Measurements from ENCODE around the gene LRFN4. TPM values are rescaled to one million over a fixed set of nuclear protein-coding genes. Genes with fewer than 3 reads are reported as not detected.
"Not testable (repeated sequence)": the region's sequence is repeated elsewhere in the genome, so short reads cannot be mapped to it uniquely, and the experiment has no call there.

Gene LRFN4
- total RNA-seq (2014; rRNA removed; shearing (Covaris generic)), result 67.7 and 77.1 TPM in 2 replicates
- 54.7 and 66.3 TPM in 2 replicates for polyA plus RNA-seq (2015; cell fraction: cytosol; rRNA removed)
- 68.7 and 78.9 TPM in 2 replicates for polyA plus RNA-seq (2015; cell fraction: nucleus; rRNA removed)

DNA sequence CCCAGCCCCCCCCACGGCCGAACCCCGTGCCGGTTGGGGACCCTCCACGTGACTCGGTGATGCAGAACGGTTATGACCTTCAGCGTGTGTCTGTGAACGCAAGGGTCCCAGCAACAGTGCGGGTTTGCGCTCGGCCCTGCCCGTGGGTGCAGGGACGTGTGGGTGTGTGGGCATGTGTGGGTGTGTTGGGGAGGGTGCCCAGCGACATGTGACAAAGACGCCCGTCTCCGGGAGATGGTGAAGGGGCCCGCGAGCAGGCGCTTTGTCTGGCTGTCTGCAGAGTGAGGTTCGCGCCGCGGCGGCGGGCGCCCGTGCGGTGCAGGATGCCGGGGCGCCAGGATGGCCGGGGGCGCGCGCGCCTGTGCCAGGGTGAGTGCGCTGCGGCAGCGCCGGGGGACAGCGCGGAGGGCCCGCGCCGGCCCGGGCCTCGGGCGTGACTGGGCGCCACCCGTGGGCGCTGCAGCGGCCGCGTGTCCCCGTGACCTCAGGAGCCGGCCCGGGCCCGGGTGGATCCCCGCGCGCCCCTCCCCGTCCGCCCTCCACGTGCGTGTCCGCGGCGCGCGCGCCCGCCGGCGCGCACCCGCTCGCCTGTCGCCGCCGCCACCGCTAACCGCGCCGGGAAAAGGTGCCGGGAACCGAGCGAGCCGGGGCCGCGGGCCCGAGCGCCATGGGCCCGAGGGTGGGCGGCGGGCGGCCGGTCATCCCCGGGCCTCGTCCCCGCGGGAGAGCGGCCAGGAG, at the start of gene LRFN4:
LRFN4 (plus strand) TSS at position 569 of the 738 bp plus-strand sequence. CDS start 681 bp downstream, outside the sequence.
- DNase-seq (ENCODE audit: low read depth), result no peak

DNA sequence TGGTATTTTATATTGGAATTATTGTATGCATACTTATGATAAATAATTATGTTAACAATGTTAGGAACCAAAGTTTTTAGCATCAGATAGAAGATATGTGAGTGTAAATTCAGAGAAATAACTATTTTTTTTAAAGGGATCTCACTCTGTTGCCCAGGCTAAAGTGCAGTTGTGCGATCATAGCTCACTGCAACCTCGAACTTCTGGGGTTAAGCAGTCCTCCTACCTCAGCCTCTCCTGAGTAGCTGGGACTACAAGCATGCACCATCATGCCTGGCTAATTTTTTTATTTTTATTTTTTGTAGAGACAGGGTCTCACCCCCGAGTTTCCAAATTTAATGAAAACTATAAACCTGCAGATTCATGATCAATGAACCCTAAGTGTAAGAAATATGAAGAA, 47.3 kb upstream of the LRFN4 start:
- DNase-seq (ENCODE audit: low read depth), result no peak

DNA sequence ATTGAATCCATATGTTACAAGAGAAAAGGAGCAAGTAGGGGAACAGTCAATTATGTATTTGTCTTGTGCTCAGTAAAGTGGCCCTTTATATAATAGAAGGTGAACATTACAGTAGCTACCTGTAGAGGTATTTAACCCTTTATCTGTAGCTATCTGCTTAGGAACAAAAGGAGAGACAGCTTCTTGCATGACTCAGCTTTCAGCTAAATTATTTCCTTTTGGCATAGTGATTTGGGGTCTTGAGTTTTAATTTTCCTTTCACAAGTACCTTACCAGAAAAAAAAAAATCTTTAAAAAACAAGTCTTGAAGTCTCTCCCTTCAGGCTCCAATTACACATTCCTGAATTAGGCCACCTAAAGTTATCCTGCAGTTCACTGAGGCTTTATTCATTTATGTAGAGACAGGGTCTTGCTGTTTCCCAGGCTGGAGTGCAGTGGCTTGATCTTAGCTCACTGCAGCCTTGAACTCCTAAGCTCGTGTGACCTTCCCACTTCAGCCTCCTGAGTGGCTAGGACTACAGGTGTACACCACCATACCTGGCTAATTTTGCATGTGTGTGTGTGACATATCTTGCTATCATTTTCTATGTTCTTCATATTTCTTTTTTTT, 46.2 kb upstream of the LRFN4 start:
- no peak for DNase-seq (ENCODE audit: low read depth)

DNA sequence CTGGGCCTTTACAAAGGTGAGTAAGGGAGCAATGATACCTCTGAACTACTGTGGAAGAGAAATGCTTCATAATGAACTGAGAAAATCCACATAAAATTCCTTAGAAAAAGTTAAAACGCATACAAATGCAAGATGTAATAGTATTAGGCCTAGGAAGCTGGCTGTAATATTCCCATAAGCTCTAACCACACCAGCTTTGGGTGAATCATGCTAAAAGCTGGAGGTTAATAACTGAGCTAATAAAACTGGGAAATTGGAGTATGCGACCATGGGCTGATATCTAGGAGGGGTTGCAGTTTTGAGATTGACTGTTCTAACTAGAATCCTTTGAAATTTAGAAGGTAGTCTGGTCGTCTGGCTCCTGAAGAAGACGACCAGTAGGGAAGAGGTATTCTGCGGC, 42.2 kb upstream of the LRFN4 start:
- no peak for DNase-seq (ENCODE audit: low read depth)

DNA sequence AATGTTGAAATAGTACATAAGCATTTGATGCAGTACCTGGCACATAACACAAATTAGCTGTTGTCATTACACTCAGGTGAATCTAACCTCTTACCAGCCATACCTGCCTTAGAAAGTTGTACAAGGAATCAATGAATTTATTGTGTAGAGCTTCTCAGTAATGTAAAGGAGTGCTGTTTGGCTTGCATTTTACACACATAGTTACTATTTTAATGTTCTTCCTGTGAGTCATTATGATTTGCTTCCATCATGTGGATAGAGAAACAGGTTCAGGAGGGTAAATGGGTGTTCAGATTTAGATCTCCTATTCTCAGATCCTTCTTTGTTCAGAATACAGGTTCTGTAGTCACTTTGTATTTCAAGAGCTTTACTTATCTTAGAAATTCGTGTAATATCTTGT, 41.2 kb upstream of the LRFN4 start:
- DNase-seq (ENCODE audit: low read depth), result peak; percentile 57

DNA sequence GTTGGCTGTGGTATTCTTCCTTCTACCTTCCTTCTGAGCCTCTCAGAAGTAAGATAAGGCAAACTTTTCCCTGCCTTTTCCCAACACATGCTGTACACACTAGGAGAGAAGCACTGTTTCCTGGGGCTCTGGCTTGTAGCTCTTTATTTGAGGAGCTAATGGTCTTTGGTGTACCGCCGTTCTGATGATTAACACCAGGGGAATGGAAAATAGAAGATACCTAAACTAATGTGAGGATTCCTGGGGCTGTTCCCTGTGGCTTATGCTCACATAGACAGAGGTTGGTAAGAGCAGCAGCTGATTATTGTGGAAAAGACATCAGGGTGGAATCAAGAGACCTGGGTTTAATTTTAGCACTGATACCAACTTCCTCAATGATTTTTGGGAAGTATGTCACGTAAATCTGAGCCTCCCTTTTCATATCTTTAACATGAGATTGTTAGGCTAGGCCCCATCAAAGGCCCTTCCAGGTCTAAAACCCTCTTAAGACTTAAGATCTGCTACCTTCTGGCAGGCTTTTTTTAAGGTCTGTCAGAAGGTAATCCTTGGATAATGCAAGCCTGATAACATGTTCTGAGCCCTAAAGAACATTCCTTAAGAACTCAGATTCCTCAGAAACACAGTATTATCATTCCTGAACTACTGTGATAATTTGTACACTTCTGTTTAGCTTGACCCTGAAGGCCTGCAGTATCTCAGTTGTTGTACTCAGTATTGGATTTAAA, 38.5 kb upstream of the LRFN4 start:
- DNase-seq (ENCODE audit: low read depth), result no peak

DNA sequence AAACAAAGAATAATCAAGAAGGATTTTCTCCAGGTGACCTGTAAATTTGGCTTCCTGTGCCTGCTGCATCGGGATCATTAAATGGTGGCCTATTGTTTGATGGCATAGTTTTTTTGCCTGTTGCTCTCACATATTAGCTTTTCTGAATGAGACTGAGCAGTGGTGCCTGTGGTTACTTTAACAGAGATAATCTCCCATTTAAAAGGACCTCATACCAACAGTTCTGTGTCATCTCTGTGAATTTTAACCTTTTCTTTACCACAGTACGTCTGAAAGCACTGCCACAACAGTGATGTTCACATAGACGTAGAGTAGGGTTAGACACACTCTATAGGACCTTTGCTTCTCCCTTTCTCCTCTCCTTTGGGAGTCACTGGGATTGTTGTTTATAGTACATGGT, 36.5 kb upstream of the LRFN4 start:
- no peak for DNase-seq (ENCODE audit: low read depth)

DNA sequence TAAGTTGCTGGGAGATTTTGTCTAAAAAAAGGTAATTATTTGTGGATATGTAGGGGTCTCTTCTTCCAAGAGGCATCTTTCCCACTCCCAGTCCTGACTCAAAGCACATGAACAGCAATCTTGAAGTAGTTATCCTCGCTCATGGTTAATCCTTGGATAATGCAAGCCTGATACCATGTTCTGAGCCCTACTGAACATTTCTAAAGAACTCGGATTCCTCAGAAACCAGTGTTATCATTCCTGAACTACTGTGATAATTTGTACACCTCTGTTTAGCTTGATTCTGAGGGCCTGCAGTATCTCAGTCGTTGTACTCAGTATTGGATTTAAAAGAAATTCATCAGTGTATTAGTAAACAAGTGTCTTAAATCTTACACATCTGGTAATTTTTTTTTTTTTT, 36.0 kb upstream of the LRFN4 start:
- DNase-seq (ENCODE audit: low read depth), result no peak

DNA sequence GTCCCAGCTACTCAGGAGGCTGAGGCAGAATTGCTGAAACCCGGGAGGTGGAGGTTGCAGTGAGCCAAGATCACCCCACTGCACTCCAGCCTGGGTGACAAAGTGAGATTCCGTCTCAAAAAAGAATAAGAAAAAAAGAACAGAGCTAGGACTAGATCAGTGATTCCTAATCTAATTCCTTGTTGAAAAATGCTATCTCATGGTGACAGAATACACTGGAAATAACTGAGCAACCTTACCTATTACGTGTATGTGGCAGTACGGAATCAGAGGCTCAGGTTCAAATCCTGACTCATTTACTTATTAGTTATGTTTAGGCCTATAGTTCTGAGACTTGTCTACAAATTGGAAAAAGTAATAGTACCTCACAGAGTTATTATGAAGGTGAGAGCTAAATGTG, 33.2 kb upstream of the LRFN4 start:
- DNase-seq (ENCODE audit: low read depth), result no peak

DNA sequence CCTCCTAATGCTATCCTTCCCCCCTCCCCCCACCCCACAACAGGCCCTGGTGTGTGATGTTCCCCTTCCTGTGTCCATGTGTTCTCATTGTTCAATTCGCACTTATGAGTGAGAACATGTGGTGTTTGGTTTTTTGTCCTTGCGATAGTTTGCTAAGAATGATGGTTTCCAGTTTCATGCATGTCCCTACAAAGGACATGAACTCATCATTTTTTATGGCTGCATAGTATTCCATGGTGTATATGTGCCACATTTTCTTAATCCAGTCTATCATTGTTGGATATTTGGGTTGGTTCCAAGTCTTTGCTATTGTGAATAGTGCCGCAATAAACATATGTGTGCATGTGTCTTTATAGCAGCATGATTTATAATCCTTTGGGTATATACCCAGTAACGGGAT, 32.3 kb upstream of the LRFN4 start:
- not testable (repeated sequence) for DNase-seq (ENCODE audit: low read depth)

DNA sequence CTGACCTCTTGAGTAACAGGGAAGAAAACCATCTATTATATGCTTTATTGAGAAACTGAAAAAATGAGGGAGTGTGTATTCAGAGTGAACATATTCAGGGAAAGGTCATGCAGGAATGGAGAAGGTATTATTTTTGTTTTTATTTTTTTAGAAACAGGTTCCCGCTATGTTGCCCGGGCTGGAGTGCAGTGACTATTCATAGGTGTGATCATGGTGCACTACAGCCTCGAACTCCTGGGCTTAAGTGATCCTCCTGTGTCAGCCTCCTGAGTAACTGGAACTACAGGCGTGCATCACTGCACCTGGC, 22.4 kb upstream of the LRFN4 start:
- no peak for DNase-seq (ENCODE audit: low read depth)

DNA sequence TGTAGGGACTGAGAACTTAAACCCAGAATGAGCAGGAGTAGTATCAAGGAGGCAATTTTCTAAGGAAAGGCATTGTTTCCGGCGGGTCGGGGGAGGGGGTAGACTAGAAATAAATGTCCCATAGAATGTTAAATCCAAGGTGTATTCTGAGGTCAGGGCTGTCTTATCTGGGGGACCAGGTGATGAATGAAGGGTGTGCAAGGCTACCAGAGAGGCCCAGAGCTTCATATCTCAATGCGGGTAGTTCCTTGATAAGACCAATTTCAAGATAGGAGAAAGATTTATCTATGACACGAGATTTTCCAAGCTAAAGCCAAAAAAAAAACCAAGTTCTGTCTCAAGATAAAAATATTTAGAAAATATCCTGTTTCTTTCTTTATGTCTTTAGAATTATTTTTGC, 21.9 kb upstream of the LRFN4 start:
- no peak for DNase-seq (ENCODE audit: low read depth)

DNA sequence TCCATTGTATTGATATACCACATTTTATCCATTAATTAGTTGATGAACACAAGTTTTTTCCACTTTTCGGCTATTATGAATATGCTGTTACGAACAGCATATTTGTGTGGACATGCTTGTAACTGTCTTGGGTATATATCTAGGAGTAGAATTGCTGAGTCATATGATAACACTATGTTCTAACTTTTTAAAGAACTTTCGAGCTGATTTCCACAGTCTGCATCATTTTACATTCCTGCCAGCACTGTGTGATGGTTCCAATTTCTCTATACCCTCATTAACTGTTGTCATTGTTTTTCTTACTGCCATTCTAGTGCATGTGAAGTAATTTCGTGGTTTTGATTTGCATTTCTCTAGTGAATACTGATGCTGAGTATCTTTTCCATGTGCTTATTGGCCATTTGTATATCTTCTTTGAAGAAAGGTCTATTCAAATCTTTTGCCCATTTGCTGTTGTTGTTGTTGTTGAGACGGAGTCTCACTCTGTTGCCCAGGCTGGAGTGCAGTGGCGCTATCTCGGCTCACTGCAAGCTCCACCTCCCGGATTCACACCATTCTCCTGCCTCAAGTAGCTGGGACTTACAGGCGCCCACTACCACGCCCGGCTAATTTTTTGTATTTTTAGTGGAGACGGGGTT, 21.0 kb upstream of the LRFN4 start:
- DNase-seq (ENCODE audit: low read depth), result no peak

DNA sequence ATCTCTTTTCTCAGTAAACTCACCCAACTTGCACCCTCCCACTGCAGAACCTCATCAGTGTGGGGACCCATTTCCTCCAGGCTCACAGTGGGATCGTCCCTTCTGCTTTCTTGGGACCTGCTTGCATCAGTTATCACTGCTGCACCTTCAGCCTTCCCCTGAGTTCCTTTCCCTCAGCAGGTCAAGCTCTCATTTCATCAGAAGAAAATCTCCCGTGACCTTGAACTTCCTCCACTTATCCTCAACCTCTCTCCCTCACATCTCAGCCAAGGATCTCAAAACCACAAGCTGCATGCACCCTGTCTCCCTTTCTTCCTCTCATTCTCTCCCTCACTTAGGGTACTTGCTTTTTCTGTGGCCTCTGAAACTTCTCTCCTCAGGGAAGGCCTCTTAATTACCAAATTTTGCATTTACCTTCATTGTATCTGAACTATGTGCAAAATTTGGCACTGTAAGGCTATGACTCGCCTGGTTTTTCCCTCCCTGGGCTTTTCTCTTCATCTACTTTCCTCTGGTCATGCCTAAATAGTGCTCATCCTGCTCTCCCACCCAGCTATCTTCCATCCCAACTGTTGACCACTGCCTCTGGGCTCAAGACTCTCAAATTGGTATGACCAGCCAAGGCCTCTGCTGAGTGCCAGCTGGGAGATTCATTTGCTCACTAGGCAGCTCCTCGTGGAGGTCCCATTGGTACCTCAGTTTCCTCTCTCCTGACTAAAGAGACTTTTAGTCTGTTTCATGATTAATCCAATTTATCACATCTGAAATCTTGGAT, 16.4 kb upstream of the LRFN4 start:
- DNase-seq (ENCODE audit: low read depth), result no peak

DNA sequence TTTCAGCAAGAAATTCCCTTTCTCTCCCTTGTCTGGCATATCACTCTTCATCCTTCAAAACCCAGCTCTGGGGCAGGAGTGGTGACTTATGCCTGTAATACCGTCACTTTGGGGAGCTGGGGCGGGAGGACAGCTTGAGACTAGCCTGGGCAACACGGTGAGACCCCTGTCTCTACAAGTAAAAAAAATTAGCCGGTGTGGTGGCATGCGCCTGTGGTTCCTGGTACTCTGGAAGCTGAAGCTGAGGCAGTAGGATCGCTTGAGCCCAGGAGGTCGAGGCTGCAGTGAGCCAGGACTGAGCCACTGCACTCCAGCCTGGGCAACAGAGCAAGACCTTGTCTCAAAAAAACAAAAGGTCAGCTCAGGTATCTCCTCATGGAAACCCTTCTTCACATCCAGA, 15.0 kb upstream of the LRFN4 start:
- no peak for DNase-seq (ENCODE audit: low read depth)

DNA sequence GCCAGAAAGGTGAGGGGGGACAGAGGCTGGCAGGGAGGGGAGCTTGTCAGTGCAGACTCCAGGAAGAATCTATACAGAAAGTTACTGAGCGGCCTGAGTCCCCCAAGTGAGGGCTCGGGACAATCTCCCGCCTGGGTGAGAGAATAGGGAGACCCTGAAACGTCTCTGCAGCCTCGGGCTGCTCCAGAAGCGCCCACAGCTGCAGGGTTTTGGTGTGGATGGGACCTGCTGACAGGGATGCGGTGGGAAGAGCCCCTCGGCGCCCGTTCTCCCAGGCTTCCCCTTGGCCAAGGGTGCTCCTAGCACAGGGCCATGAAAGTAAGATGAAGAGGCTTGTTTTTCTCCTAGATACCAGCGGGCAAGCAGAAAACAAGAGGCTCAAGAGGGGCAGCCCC, 14.4 kb upstream of the LRFN4 start:
- no peak for DNase-seq (ENCODE audit: low read depth)

DNA sequence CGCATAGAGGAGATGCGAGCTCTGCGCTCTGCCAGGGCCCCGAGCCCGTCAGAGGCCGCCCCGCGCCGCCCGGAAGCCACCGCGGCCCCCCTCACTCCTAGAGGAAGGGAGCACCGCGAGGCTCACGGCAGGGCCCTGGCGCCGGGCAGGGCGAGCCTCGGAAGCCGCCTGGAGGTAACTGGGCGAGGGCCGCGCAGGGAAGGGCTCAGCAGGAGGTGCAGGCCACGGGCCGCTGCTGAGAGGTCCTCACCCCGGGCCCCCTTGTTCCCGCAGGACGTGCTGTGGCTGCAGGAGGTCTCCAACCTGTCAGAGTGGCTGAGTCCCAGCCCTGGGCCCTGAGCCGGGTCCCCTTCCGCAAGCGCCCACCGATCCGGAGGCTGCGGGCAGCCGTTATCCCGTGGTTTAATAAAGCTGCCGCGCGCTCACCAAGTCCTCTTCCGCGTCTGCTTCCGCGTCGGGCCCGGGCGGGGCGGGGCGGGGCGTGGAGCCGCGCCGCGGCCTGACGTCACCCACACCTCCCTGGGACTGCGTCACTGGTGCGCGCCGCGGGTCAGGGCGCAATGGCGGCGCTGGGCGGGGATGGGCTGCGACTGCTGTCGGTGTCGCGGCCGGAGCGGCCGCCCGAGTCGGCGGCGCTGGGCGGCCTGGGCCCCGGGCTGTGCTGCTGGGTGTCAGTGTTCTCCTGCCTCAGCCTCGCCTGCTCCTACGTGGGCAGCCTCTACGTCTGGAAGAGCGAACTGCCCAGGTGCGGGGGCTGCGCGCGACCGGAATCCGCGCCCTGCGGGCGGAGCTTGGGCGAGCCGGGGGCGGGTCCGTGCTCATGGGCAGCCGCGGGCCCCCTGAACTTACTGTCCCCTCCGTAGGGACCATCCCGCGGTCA, 13.7 kb upstream of the LRFN4 start, which contains the start of gene RCE1:
RCE1 (plus strand) TSS at position 546 of the 880 bp plus-strand sequence; CDS start at position 561, 15 bp downstream.
- DNase-seq (ENCODE audit: low read depth), result peak; percentile 80

DNA sequence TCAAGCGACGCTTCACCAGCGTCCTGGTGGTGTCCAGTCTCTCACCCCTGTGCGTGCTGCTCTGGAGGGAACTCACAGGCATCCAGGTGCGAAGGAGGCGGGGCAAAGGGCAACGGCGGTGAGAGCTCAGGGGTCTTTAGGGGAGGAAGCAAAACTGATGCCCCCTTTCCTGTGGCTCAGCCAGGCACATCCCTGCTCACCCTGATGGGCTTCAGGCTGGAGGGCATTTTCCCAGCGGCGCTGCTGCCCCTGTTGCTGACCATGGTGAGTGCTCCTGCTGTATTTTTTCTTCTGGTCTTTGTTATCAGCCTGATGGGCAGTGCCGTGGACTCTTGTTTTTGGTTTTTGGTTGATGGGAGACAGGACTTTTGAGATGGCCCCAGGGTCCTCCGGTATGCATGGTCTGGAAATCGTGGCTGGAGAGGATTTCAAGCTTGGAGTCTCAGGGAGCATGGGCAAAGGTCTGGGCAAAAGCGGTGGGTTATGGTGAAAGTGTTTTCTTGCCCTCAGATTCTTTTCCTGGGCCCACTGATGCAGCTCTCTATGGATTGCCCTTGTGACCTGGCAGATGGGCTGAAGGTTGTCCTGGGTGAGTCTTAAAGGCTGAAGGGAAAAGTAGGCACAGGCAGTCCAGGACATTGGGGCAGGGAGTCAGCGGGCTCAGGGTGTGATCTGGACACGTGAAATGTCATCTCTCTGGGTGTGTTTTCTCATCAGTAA, 12.9 kb upstream of the LRFN4 start:
- no peak for DNase-seq (ENCODE audit: low read depth)

DNA sequence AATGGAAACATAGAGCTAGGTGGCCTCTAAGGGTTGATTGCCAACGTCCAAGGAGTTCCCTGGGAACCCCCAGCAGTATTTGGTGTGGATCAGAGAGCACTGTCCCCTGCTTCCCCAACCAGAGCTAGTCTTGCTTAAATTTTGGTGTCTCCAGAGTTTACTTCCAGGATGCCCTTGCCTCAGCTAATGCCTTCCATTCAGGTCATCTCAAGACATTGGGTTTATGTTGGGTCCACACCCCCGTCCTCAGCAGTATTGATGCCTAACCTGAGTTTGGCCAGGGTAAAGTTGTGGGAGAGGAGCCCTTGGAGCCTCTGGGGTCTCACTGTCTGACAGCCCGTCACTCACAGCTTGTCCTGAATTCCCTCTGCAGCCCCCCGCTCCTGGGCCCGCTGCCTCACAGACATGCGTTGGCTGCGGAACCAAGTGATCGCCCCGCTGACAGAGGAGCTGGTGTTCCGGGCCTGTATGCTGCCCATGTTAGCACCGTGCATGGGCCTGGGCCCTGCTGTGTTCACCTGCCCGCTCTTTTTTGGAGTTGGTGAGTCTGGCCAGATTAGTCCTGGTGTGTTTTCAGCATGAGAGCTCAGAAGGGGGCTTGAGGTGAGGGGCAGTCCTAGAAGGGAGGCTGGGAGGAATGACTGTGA, 12.2 kb upstream of the LRFN4 start:
- DNase-seq (ENCODE audit: low read depth), result no peak
